ENCODE results near the gene ACP3. TPM values are rescaled to one million over a fixed set of nuclear protein-coding genes. Genes with fewer than 3 reads are reported as not detected.

The ACP3 gene
- total RNA-seq, 1 donor from 2014 or later, result not detected

DNA sequence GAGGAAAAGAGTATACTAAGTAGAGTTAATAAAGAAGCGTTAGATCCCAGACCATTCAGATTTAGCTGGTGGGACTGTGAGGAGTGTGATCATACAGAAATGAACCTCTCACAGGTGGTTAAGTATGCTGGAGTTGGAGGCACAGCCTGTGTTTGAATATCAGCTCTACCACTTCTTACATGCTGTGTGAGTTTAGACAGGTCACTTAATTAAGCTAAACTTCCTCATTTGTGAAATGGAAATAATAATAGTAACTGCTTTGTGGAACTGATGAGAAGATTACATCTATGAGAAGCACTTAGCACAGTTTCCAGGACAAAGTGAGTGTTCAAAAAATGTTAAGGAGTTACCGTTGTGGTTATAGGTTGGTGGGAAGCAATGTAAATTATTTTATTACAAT lies 8.4 kb downstream of the ACP3 start:
- Histone ChIP-seq H3K79me2 (ENCODE audit: insufficient read depth, low read length) (no peaks in the 10 kb centered on the region), H3K27ac (ENCODE audit: low read depth, low read length) (no peak overlapping the region), H3K9me3 (ENCODE audit: insufficient read depth, low read depth, low read length) (no peaks in the 10 kb centered on the region), H3K27me3 (ENCODE audit: insufficient read depth, low read length) (no peaks in the 10 kb centered on the region), H3K4me3 (ENCODE audit: insufficient read depth, low read depth, low read length) (no peak overlapping the region), H3K9ac (ENCODE audit: low read length) (no peak overlapping the region), H3K4me1 (ENCODE audit: insufficient read depth, low read length) (no peaks in the 10 kb centered on the region), H3K36me3 (ENCODE audit: insufficient read depth, low read length) (no peaks in the 10 kb centered on the region), H2AFZ (ENCODE audit: low read depth, low read length) (no peak overlapping the region), H4K20me1 (ENCODE audit: insufficient read depth, low read length) (no peaks in the 10 kb centered on the region), H3K4me2 (ENCODE audit: low read length) (no peak overlapping the region)
- Mint-ChIP-seq H3K36me3 (ENCODE audit: low read depth, unreplicated experiment) (no peaks in the 10 kb centered on the region), H3K27me3 (ENCODE audit: low read depth, unreplicated experiment) (peaks cover 8% of the 10 kb centered on the region), H3K27ac (ENCODE audit: unreplicated experiment) (no peak overlapping the region), H3K9me3 (ENCODE audit: unreplicated experiment) (peaks cover 2% of the 10 kb centered on the region), H3K4me3 (ENCODE audit: unreplicated experiment) (no peak overlapping the region), H3K4me1 (ENCODE audit: low read depth, unreplicated experiment) (no peaks in the 10 kb centered on the region)
- TF ChIP-seq CTCF (IDR thresholded peaks at IDR 0.05; ENCODE audit: insufficient read depth, low read depth, low read length), result no peak
- no peak for TF ChIP-seq EZH2 (IDR thresholded peaks at IDR 0.05; ENCODE audit: insufficient read depth, low read length)
- FAIRE-seq (no peak), DNase-seq (ENCODE audit: low read depth) (no peak)

- no peak overlapping the region for H2AFZ ChIP-seq (ENCODE audit: low read depth, low read length)
- Mint-ChIP-seq H3K27ac (ENCODE audit: unreplicated experiment) (no peak overlapping the region), H3K36me3 (ENCODE audit: low read depth, unreplicated experiment) (no peaks in the 10 kb centered on the region), H3K4me1 (ENCODE audit: low read depth, unreplicated experiment) (no peaks in the 10 kb centered on the region), H3K4me3 (ENCODE audit: unreplicated experiment) (no peak overlapping the region), H3K9me3 (ENCODE audit: unreplicated experiment) (peaks cover 2% of the 10 kb centered on the region), H3K27me3 (ENCODE audit: low read depth, unreplicated experiment) (peaks cover 8% of the 10 kb centered on the region)
- no peak overlapping the region for H3K4me2 ChIP-seq (ENCODE audit: low read length)
- no peaks in the 10 kb centered on the region for H3K9me3 ChIP-seq (ENCODE audit: insufficient read depth, low read depth, low read length)
- no peaks in the 10 kb centered on the region for H4K20me1 ChIP-seq (ENCODE audit: insufficient read depth, low read length)
- no peak overlapping the region for H3K4me3 ChIP-seq (ENCODE audit: insufficient read depth, low read depth, low read length)
- TF ChIP-seq EZH2 (IDR thresholded peaks at IDR 0.05; ENCODE audit: insufficient read depth, low read length) (no peak), CTCF (IDR thresholded peaks at IDR 0.05; ENCODE audit: insufficient read depth, low read depth, low read length) (no peak)
- no peaks in the 10 kb centered on the region for H3K27me3 ChIP-seq (ENCODE audit: insufficient read depth, low read length)
- no peaks in the 10 kb centered on the region for H3K36me3 ChIP-seq (ENCODE audit: insufficient read depth, low read length)
- FAIRE-seq, result no peak
- H3K9ac ChIP-seq (ENCODE audit: low read length), result no peak overlapping the region
- no peak for DNase-seq (ENCODE audit: low read depth)
- H3K4me1 ChIP-seq (ENCODE audit: insufficient read depth, low read length), result no peaks in the 10 kb centered on the region
- no peak overlapping the region for H3K27ac ChIP-seq (ENCODE audit: low read depth, low read length)
- no peaks in the 10 kb centered on the region for H3K79me2 ChIP-seq (ENCODE audit: insufficient read depth, low read length)
Measured at GRCh38 chr3:132326251-132326650, 9.0 kb downstream of the ACP3 start.

- no peak overlapping the region for H3K9ac ChIP-seq (ENCODE audit: low read length)
- no peaks in the 10 kb centered on the region for H3K4me1 ChIP-seq (ENCODE audit: insufficient read depth, low read length)
- H3K4me2 ChIP-seq (ENCODE audit: low read length), result no peak overlapping the region
- no peak overlapping the region for H3K4me3 ChIP-seq (ENCODE audit: insufficient read depth, low read depth, low read length)
- FAIRE-seq (no peak), DNase-seq (ENCODE audit: low read depth) (no peak)
- Mint-ChIP-seq H3K27ac (ENCODE audit: unreplicated experiment) (no peak overlapping the region), H3K9me3 (ENCODE audit: unreplicated experiment) (no peaks in the 10 kb centered on the region), H3K27me3 (ENCODE audit: low read depth, unreplicated experiment) (peaks cover 2% of the 10 kb centered on the region), H3K4me1 (ENCODE audit: low read depth, unreplicated experiment) (no peaks in the 10 kb centered on the region), H3K36me3 (ENCODE audit: low read depth, unreplicated experiment) (no peaks in the 10 kb centered on the region), H3K4me3 (ENCODE audit: unreplicated experiment) (no peak overlapping the region)
- no peaks in the 10 kb centered on the region for H3K79me2 ChIP-seq (ENCODE audit: insufficient read depth, low read length)
- TF ChIP-seq EZH2 (IDR thresholded peaks at IDR 0.05; ENCODE audit: insufficient read depth, low read length) (no peak), CTCF (IDR thresholded peaks at IDR 0.05; ENCODE audit: insufficient read depth, low read depth, low read length) (no peak)
- H3K9me3 ChIP-seq (ENCODE audit: insufficient read depth, low read depth, low read length), result no peaks in the 10 kb centered on the region
- H4K20me1 ChIP-seq (ENCODE audit: insufficient read depth, low read length), result no peaks in the 10 kb centered on the region
- H3K27me3 ChIP-seq (ENCODE audit: insufficient read depth, low read length), result no peaks in the 10 kb centered on the region
- no peak overlapping the region for H2AFZ ChIP-seq (ENCODE audit: low read depth, low read length)
- no peaks in the 10 kb centered on the region for H3K36me3 ChIP-seq (ENCODE audit: insufficient read depth, low read length)
- no peak overlapping the region for H3K27ac ChIP-seq (ENCODE audit: low read depth, low read length)
Measured at GRCh38 chr3:132332082-132332481, 14.9 kb downstream of the ACP3 start.
